SU-DHL-6 (cell line): Measurements from ENCODE around the gene MED12L.

ENCODE experiments used
- H2AFZ ChIP-seq: fragments of 200-600 bp; sonication (generic); 2 replicates; pipeline ENCODE4 v1.6.1; 2014; ENCODE audit warnings: low read depth, mild to moderate bottlenecking, moderate library complexity, mixed read lengths, antibody characterized with exemption, low read length; ENCODE audit not compliant: severe bottlenecking
- H3F3A ChIP-seq: fragments of 200-600 bp; shearing (Covaris generic); 2 replicates; pipeline ENCODE4 v1.6.0; 2016; ENCODE audit warnings: antibody characterized with exemption, mild to moderate bottlenecking; ENCODE audit not compliant: insufficient read depth
- H3K27ac ChIP-seq: fragments of 200-600 bp; sonication (generic); 2 replicates; pipeline ENCODE4 v1.5.1; 2016; ENCODE audit warnings: low read depth, mild to moderate bottlenecking, low read length, moderate library complexity, mixed read lengths
- H3K27me3 ChIP-seq: fragments of 200-600 bp; sonication (generic), shearing (Covaris generic); 2 replicates; pipeline ENCODE4 v1.6.0; 2014; ENCODE audit warnings: mild to moderate bottlenecking, low read length
- H3K36me3 ChIP-seq: fragments of 200-600 bp; sonication (generic); 2 replicates; pipeline ENCODE4 v1.6.1; 2014; ENCODE audit warnings: mild to moderate bottlenecking, low read length, mixed read lengths
- H3K4me2 ChIP-seq: fragments of 300-600, 200-600 bp; shearing (Covaris generic), sonication (generic); 2 replicates; pipeline ENCODE4 v1.6.0; 2014; ENCODE audit warnings: low read length, low read depth, mild to moderate bottlenecking; ENCODE audit not compliant: poor library complexity, severe bottlenecking
- H3K4me3 ChIP-seq: fragments of 200-600 bp; sonication (generic); 2 replicates; pipeline ENCODE4 v1.5.1; 2014; ENCODE audit warnings: antibody characterized with exemption, low read length, mild to moderate bottlenecking, mixed read lengths; ENCODE audit not compliant: insufficient read depth, poor library complexity, severe bottlenecking
- H3K79me2 ChIP-seq: fragments of 200-600 bp; sonication (generic); 2 replicates; pipeline ENCODE4 v1.6.1; 2014; ENCODE audit warnings: mild to moderate bottlenecking, low read length, moderate library complexity; ENCODE audit not compliant: insufficient read depth
- H3K9ac ChIP-seq: fragments of 200-600 bp; sonication (generic); 2 replicates; pipeline ENCODE4 v1.7.0; 2014; ENCODE audit warnings: mild to moderate bottlenecking, low read length
- H3K9me2 ChIP-seq: fragments of 200-600 bp; sonication (generic); replicated peaks from 2 replicates; pipeline ENCODE4 v1.6.1; 2014; ENCODE audit warnings: low read length; ENCODE audit not compliant: insufficient read depth
- H3K9me3 ChIP-seq: fragments of 200-600 bp; sonication (generic); 2 replicates; pipeline ENCODE4 v1.6.1; 2014; ENCODE audit warnings: low read length, mixed read lengths; ENCODE audit not compliant: insufficient read depth
- H4K20me1 ChIP-seq: fragments of 200-600 bp; sonication (generic); 2 replicates; pipeline ENCODE4 v1.6.1; 2014; ENCODE audit warnings: low read depth, mild to moderate bottlenecking, antibody characterized with exemption, low read length, moderate library complexity, mixed read lengths
- EZH2phosphoT487 ChIP-seq: fragments of 200-600 bp; sonication (generic), shearing (Covaris generic); conservative IDR thresholded peaks from 2 replicates; pipeline ENCODE4 v1.6.1; 2018; ENCODE audit warnings: mild to moderate bottlenecking, antibody characterized with exemption, low read length, moderate library complexity, mixed read lengths
- TF ChIP-seq, protein P1 (sequence below): fragments of 200-600 bp; sonication (generic); IDR thresholded peaks from one replicate; pipeline ENCODE4 v1.5.1; 2017; ENCODE audit warnings: antibody characterized with exemption, mild to moderate bottlenecking, low read length, moderate library complexity; ENCODE audit not compliant: insufficient read depth, poor library complexity, severe bottlenecking

MED12L gene

DNA sequence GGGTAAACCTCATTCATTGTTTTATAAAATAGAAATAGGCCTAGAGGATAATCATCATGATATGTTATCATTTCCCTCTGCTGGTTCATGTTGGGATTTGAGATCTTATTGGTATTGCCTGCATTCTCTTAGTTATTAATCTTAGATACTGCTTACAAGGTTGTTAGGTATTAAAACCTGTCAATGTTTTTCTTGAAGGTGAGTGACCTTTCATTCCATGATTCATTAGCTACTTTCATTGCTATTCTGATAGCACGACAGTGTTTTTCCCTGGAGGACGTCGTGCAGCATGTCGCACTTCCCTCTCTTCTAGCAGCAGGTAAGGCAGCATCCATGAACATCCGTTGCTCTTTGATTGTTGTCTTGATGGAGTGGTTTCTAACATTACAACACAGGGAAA lies 282.0 kb downstream of the MED12L start:
- Histone ChIP-seq H3K27ac (no peak overlapping the region), H3K9me2 (no peaks in the 10 kb centered on the region), H4K20me1 (no peaks in the 10 kb centered on the region), H3F3A (no peaks in the 10 kb centered on the region), H3K4me2 (no peak overlapping the region), H3K4me3 (no peak overlapping the region), H3K9ac (no peak overlapping the region), H3K27me3 (no peaks in the 10 kb centered on the region), H3K9me3 (no peaks in the 10 kb centered on the region), H2AFZ (no peak overlapping the region), H3K79me2 (no peaks in the 10 kb centered on the region), H3K36me3 (0 out of 2 replicates have a peak, but pooled peaks cover 2% of the 10 kb centered on the region)
- TF ChIP-seq, protein P1, sequence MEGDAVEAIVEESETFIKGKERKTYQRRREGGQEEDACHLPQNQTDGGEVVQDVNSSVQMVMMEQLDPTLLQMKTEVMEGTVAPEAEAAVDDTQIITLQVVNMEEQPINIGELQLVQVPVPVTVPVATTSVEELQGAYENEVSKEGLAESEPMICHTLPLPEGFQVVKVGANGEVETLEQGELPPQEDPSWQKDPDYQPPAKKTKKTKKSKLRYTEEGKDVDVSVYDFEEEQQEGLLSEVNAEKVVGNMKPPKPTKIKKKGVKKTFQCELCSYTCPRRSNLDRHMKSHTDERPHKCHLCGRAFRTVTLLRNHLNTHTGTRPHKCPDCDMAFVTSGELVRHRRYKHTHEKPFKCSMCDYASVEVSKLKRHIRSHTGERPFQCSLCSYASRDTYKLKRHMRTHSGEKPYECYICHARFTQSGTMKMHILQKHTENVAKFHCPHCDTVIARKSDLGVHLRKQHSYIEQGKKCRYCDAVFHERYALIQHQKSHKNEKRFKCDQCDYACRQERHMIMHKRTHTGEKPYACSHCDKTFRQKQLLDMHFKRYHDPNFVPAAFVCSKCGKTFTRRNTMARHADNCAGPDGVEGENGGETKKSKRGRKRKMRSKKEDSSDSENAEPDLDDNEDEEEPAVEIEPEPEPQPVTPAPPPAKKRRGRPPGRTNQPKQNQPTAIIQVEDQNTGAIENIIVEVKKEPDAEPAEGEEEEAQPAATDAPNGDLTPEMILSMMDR = no peak
- no peak for TF ChIP-seq EZH2phosphoT487

DNA sequence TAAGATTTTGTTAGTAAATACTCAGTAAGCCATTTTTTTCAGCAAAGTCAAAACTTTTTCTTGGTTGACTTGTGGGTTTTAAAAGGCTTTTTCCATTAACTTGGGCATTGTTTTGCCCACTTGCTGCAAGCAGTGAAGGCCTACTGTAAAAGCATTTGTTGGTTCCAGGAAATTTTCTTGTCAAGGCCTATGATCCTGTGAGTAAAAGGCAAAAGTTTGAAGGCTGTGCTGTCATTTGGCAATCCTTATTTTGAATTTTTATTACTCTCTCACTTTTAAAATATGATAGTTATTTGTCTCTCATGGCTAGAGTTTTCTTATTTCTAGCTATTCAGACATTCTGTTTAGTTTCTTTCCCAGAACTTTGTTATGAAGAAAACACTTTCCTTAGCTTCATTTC lies 286.1 kb downstream of the MED12L start:
- no peak overlapping the region for H2AFZ ChIP-seq
- H3K9ac ChIP-seq = no peak overlapping the region
- H3K36me3 ChIP-seq = no peaks in the 10 kb centered on the region

DNA sequence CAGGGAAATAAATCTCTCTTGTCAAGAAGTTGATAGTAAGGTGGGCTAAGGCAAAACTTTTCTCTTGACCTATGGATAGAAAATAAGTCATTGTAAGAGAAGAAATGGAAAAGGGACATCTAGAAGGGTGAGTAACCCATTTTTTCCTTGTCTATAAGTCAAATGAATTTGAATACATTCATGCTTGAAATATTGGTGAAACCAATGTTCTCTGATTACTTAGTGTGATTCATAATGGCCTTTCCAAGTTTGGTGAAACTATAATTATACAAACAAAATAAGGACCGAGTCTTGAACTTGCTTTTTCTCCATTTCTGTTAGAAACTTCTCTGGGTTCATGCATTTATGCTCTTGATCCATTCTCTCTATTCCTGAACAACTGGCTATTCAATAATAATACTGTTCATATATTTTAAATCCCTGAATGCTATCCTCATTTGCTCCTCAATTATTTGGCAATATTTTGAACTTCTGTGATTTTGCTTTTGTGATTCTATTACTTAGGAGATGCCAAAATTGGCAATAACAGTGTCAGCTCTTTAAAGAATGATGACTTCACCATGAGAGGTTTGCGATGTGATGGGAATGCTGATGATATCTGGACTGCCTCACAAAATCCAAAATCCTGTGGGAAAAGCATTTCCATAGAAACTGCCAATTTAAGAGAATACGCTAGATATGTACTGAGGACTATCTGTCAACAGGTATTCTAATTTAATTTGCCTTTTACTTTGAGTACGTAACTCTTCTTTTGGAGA lies 286.8 kb downstream of the MED12L start:
- Histone ChIP-seq H3K36me3 (no peaks in the 10 kb centered on the region), H3K9me2 (no peaks in the 10 kb centered on the region), H3K4me3 (no peak overlapping the region), H4K20me1 (no peaks in the 10 kb centered on the region), H2AFZ (no peak overlapping the region), H3K79me2 (no peaks in the 10 kb centered on the region), H3K27ac (no peak overlapping the region), H3K9me3 (no peaks in the 10 kb centered on the region), H3K9ac (no peak overlapping the region), H3K27me3 (no peaks in the 10 kb centered on the region), H3K4me2 (no peak overlapping the region), H3F3A (no peaks in the 10 kb centered on the region)
- TF ChIP-seq, protein P1 = no peak
- no peak for TF ChIP-seq EZH2phosphoT487

More for the DNA sequence above, 286.1 kb downstream of the MED12L start:
- Histone ChIP-seq H4K20me1 (no peaks in the 10 kb centered on the region), H3K27me3 (no peaks in the 10 kb centered on the region), H3F3A (no peaks in the 10 kb centered on the region), H3K4me3 (no peak overlapping the region), H3K79me2 (no peaks in the 10 kb centered on the region), H3K9me2 (no peaks in the 10 kb centered on the region), H3K9me3 (no peaks in the 10 kb centered on the region), H3K4me2 (no peak overlapping the region), H3K27ac (no peak overlapping the region)
- TF ChIP-seq, protein P1 = no peak
- TF ChIP-seq EZH2phosphoT487 = no peak
